HuH-7 (cell line): ENCODE data around the gene G3BP1.
A peak's percentile ranks its signal among the peaks of the same experiment; 100 is the strongest.
"Not testable (repeated sequence)": the region's sequence is repeated elsewhere in the genome, so short reads cannot be mapped to it uniquely, and the experiment has no call there.

ENCODE experiments used
- DNase-seq: peaks from one replicate; pipeline ENCODE4 v3.0.0; 2011; ENCODE audit warnings: low spot score

Gene G3BP1

GRCh38 chr5:151755383-151755782 is 16.4 kb upstream of the G3BP1 start:
- DNase-seq: peak; percentile 47

GRCh38 chr5:151757233-151758140 is 14.3 kb upstream of the G3BP1 start:
- no peak for DNase-seq

- DNase-seq: no peak
These were observed 13.7 kb upstream of the G3BP1 start for GRCh38 chr5:151758141-151758429.

- peak; percentile 89 for DNase-seq
These were observed 13.1 kb upstream of the G3BP1 start, which contains the start of gene ATOX1 for GRCh38 chr5:151758430-151759241. ATOX1 (minus strand) TSS chr5:151758631; CDS start chr5:151758551, 80 bp downstream.

- no peak for DNase-seq
These were observed 7.0 kb upstream of the G3BP1 start for GRCh38 chr5:151764801-151765200.

GRCh38 chr5:151766975-151767374 is 4.8 kb upstream of the G3BP1 start:
- DNase-seq: no peak

- no peak for DNase-seq
These were observed 1.1 kb upstream of the G3BP1 start for GRCh38 chr5:151770383-151771258.

- DNase-seq: no peak
These were observed 483 bp downstream of the G3BP1 start for GRCh38 chr5:151772029-151772845.

- DNase-seq: no peak
These were observed 1.2 kb downstream of the G3BP1 start for GRCh38 chr5:151772846-151773561.

GRCh38 chr5:151773951-151774350 is 2.2 kb downstream of the G3BP1 start:
- no peak for DNase-seq

GRCh38 chr5:151775025-151775606 is 3.4 kb downstream of the G3BP1 start:
- no peak for DNase-seq

- DNase-seq: no peak
These were observed 7.9 kb downstream of the G3BP1 start for GRCh38 chr5:151779531-151780125.

- no peak for DNase-seq
These were observed 8.6 kb downstream of the G3BP1 start for GRCh38 chr5:151780348-151780747.

GRCh38 chr5:151781201-151781600 is 9.4 kb downstream of the G3BP1 start:
- no peak for DNase-seq

- not testable (repeated sequence) for DNase-seq
These were observed 11.9 kb downstream of the G3BP1 start for GRCh38 chr5:151783664-151784063.

GRCh38 chr5:151784141-151784540 is 12.4 kb downstream of the G3BP1 start:
- DNase-seq: no peak

- DNase-seq: no peak
These were observed 14.7 kb downstream of the G3BP1 start for GRCh38 chr5:151786468-151786867.

- DNase-seq: no peak
These were observed 16.1 kb downstream of the G3BP1 start for GRCh38 chr5:151787817-151788216.

- DNase-seq: no peak
These were observed 21.6 kb downstream of the G3BP1 start for GRCh38 chr5:151793358-151793757.

- no peak for DNase-seq
These were observed 23.7 kb downstream of the G3BP1 start for GRCh38 chr5:151795426-151795825.
